ENCODE measurements around the gene MAPK12. TPM values are rescaled to one million over a fixed set of nuclear protein-coding genes. Genes with fewer than 3 reads are reported as not detected.

MAPK12 gene
- total RNA-seq, 2 donors from 2014 or later = 46.5 to 57.0 TPM

GRCh38 chr22:50264946-50265669, 3.6 kb upstream of the MAPK12 start:
- Histone ChIP-seq H3K27ac (ENCODE audit: low read depth, low read length) (no peak overlapping the region), H3K4me1 (ENCODE audit: control insufficient read depth, insufficient read depth, low read length) (no peaks in the 10 kb centered on the region), H3K36me3 (ENCODE audit: control insufficient read depth, insufficient read depth, low read length) (no peaks in the 10 kb centered on the region), H3K4me3 (ENCODE audit: low read length) (no peak overlapping the region), H3K9me3 (ENCODE audit: control insufficient read depth, low read length) (no peaks in the 10 kb centered on the region), H3K9ac (ENCODE audit: extremely low read depth, low read length, poor library complexity, severe bottlenecking) (no peak overlapping the region), H3K27me3 (ENCODE audit: control insufficient read depth, insufficient read depth, low read length, poor library complexity, severe bottlenecking) (peaks cover 30% of the 10 kb centered on the region)
- TF ChIP-seq, protein P1, sequence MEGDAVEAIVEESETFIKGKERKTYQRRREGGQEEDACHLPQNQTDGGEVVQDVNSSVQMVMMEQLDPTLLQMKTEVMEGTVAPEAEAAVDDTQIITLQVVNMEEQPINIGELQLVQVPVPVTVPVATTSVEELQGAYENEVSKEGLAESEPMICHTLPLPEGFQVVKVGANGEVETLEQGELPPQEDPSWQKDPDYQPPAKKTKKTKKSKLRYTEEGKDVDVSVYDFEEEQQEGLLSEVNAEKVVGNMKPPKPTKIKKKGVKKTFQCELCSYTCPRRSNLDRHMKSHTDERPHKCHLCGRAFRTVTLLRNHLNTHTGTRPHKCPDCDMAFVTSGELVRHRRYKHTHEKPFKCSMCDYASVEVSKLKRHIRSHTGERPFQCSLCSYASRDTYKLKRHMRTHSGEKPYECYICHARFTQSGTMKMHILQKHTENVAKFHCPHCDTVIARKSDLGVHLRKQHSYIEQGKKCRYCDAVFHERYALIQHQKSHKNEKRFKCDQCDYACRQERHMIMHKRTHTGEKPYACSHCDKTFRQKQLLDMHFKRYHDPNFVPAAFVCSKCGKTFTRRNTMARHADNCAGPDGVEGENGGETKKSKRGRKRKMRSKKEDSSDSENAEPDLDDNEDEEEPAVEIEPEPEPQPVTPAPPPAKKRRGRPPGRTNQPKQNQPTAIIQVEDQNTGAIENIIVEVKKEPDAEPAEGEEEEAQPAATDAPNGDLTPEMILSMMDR (conservative IDR thresholded peaks at IDR 0.05) = no peak
- DNase-seq = no peak
- H3K4me3 Mint-ChIP-seq = no peak overlapping the region
- H3K36me3 Mint-ChIP-seq (ENCODE audit: low read depth) = no peaks in the 10 kb centered on the region
- H3K27me3 Mint-ChIP-seq (ENCODE audit: insufficient read depth) = peaks cover 62% of the 10 kb centered on the region
- H3K4me1 Mint-ChIP-seq = peaks cover 5% of the 10 kb centered on the region
- H3K9me3 Mint-ChIP-seq = no peaks in the 10 kb centered on the region
- 86 to 89% methylated on average over 8 to 15 of the region's 15 CpGs for WGBS, 2 experiments (ENCODE audit: insufficient coverage in 1 of 2, insufficient read length in 1 of 2)
- no peak overlapping the region for H3K27ac Mint-ChIP-seq

DNA sequence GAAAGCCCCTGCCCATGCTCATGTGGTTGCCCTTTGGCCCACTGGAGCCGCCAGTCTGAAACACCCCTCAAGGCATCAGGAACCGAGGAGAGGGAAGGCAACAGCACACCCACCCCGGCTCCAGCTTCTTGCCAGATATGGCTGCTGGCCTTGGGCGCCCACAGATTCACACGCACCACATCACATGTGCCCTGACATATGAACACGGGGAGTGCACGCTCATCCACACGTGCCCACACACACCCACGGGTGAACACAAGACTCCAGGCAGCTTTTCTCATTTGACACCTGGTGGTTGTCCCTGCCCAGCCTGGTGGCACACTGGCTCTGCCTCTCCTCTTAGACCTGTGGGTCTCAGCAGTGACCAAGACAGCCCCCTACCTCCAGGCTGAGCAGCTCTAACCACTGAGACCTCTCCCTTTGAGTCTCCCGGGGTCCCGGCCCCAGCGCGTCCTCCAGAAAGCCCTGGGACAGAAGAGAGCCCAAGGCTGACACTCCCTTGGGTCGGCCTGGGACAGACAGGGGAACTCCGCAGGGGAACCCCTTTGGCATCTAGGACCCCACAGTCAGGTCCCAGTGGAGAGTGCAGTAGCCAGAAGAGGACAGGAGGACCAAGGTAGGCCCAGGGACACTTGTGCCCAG, 2.7 kb upstream of the MAPK12 start:
- Histone ChIP-seq H3K4me3 (ENCODE audit: low read length) (no peak overlapping the region), H3K27me3 (ENCODE audit: control insufficient read depth, insufficient read depth, low read length, poor library complexity, severe bottlenecking) (peaks cover 23% of the 10 kb centered on the region), H3K9me3 (ENCODE audit: control insufficient read depth, low read length) (no peaks in the 10 kb centered on the region), H3K9ac (ENCODE audit: extremely low read depth, low read length, poor library complexity, severe bottlenecking) (no peak overlapping the region), H3K27ac (ENCODE audit: low read depth, low read length) (no peak overlapping the region), H3K36me3 (ENCODE audit: control insufficient read depth, insufficient read depth, low read length) (no peaks in the 10 kb centered on the region), H3K4me1 (ENCODE audit: control insufficient read depth, insufficient read depth, low read length) (no peaks in the 10 kb centered on the region)
- WGBS, 2 experiments (ENCODE audit: insufficient coverage in 1 of 2, insufficient read length in 1 of 2) = 92 to 95% methylated on average over 11 to 15 of the region's 15 CpGs
- no peak for DNase-seq
- no peak overlapping the region for H3K4me3 Mint-ChIP-seq
- H3K36me3 Mint-ChIP-seq (ENCODE audit: low read depth) = no peaks in the 10 kb centered on the region
- TF ChIP-seq, protein P1 (conservative IDR thresholded peaks at IDR 0.05) = no peak
- no peak overlapping the region for H3K27ac Mint-ChIP-seq
- H3K9me3 Mint-ChIP-seq = no peaks in the 10 kb centered on the region
- peaks cover 5% of the 10 kb centered on the region for H3K4me1 Mint-ChIP-seq
- H3K27me3 Mint-ChIP-seq (ENCODE audit: insufficient read depth) = peaks cover 56% of the 10 kb centered on the region

- Mint-ChIP-seq H3K27ac (no peak overlapping the region), H3K4me1 (peaks cover 5% of the 10 kb centered on the region), H3K4me3 (peak overlapping the region; percentile 59), H3K9me3 (no peaks in the 10 kb centered on the region), H3K36me3 (ENCODE audit: low read depth) (peaks cover 3% of the 10 kb centered on the region), H3K27me3 (ENCODE audit: insufficient read depth) (peaks cover 44% of the 10 kb centered on the region)
- Histone ChIP-seq H3K4me3 (ENCODE audit: low read length) (no peak overlapping the region), H3K4me1 (ENCODE audit: control insufficient read depth, insufficient read depth, low read length) (no peaks in the 10 kb centered on the region), H3K36me3 (ENCODE audit: control insufficient read depth, insufficient read depth, low read length) (peaks cover 5% of the 10 kb centered on the region), H3K27me3 (ENCODE audit: control insufficient read depth, insufficient read depth, low read length, poor library complexity, severe bottlenecking) (peaks cover 11% of the 10 kb centered on the region), H3K27ac (ENCODE audit: low read depth, low read length) (no peak overlapping the region), H3K9me3 (ENCODE audit: control insufficient read depth, low read length) (no peaks in the 10 kb centered on the region), H3K9ac (ENCODE audit: extremely low read depth, low read length, poor library complexity, severe bottlenecking) (no peak overlapping the region)
- WGBS, 2 experiments (ENCODE audit: insufficient coverage in 1 of 2, insufficient read length in 1 of 2) = 87 to 100% methylated on average over 1 to 9 of the region's 9 CpGs
- DNase-seq = no peak
- TF ChIP-seq, protein P1 (conservative IDR thresholded peaks at IDR 0.05) = no peak
These were observed 1.6 kb upstream of the MAPK12 start for GRCh38 chr22:50262973-50263617.
